MM.1S (cell line): ENCODE measurements around the gene EFHC2.

ENCODE experiments used
- DNase-seq: peaks from one replicate; pipeline ENCODE4 v3.0.0-alpha.2; 2015
- H2AFZ ChIP-seq: fragments of 300-600 bp; sonication (generic); 2 replicates; pipeline ENCODE4 v1.6.0; 2016; ENCODE audit warnings: antibody characterized with exemption, low read length
- H3F3A ChIP-seq: fragments of 300-600 bp; sonication (generic); 2 replicates; pipeline ENCODE4 v1.6.1; 2016; ENCODE audit warnings: mild to moderate bottlenecking, antibody characterized with exemption, low read length, moderate library complexity, mixed read lengths; ENCODE audit not compliant: insufficient read depth
- H3K27ac ChIP-seq: fragments of 300-600 bp; sonication (generic); 2 replicates; pipeline ENCODE4 v1.5.1; 2016; ENCODE audit warnings: mild to moderate bottlenecking, low read length
- H3K27me3 ChIP-seq: fragments of 300-600 bp; sonication (generic); replicated peaks from 2 replicates; pipeline ENCODE4 v1.6.0; 2016; ENCODE audit warnings: low read length; ENCODE audit not compliant: insufficient read depth
- H3K36me3 ChIP-seq: fragments of 300-600 bp; sonication (generic); replicated peaks from 2 replicates; pipeline ENCODE4 v1.6.1; 2016; ENCODE audit warnings: mild to moderate bottlenecking, low read length, mixed read lengths; ENCODE audit not compliant: insufficient read depth
- H3K4me1 ChIP-seq: fragments of 300-600 bp; sonication (generic); 2 replicates; pipeline ENCODE4 v1.6.1; 2016; ENCODE audit warnings: low read length, mixed read lengths
- H3K4me2 ChIP-seq: fragments of 300-600 bp; sonication (generic); 2 replicates; pipeline ENCODE4 v1.6.0; 2016; ENCODE audit warnings: low read depth, low read length
- H3K4me3 ChIP-seq: fragments of 300-600 bp; sonication (generic); 2 replicates; pipeline ENCODE4 v1.5.1; 2016; ENCODE audit warnings: low read length, mixed read lengths
- H3K79me2 ChIP-seq: fragments of 300-600 bp; sonication (generic); 2 replicates; pipeline ENCODE4 v1.6.1; 2016; ENCODE audit warnings: mixed run types, low read length, mixed read lengths
- H3K9ac ChIP-seq: fragments of 300-600 bp; sonication (generic); 2 replicates; pipeline ENCODE4 v1.6.1; 2016; ENCODE audit warnings: low read length, mixed read lengths
- H3K9me2 ChIP-seq: fragments of 300-600 bp; sonication (generic); replicated peaks from 2 replicates; pipeline ENCODE4 v1.6.1; 2016; ENCODE audit warnings: mild to moderate bottlenecking, low read length, mixed read lengths; ENCODE audit not compliant: insufficient read depth
- H3K9me3 ChIP-seq: fragments of 300-600 bp; sonication (generic); replicated peaks from 2 replicates; pipeline ENCODE4 v1.6.1; 2016; ENCODE audit warnings: mild to moderate bottlenecking, low read length, mixed read lengths; ENCODE audit not compliant: insufficient read depth
- H4K20me1 ChIP-seq: fragments of 300-600 bp; sonication (generic); 2 replicates; pipeline ENCODE4 v1.6.1; 2016; ENCODE audit warnings: mild to moderate bottlenecking, low read length, moderate library complexity, mixed read lengths; ENCODE audit not compliant: insufficient read depth
- CTCF ChIP-seq: fragments of 300-600 bp; sonication (generic); IDR thresholded peaks from 2 replicates; pipeline ENCODE4 v1.5.1; 2016; ENCODE audit warnings: antibody characterized with exemption, low read length, mixed read lengths
- EZH2 ChIP-seq: fragments of 300-600 bp; sonication (generic); optimal IDR thresholded peaks from 2 replicates; pipeline ENCODE3; 2017; ENCODE audit warnings: low read depth, mild to moderate bottlenecking, antibody characterized with exemption, low read length, mixed read lengths
- EZH2phosphoT487 ChIP-seq: fragments of 300-600 bp; sonication (generic); IDR thresholded peaks from 2 replicates; pipeline ENCODE4 v1.6.1; 2018; ENCODE audit warnings: antibody characterized with exemption, low read length

The EFHC2 gene

GRCh38 chrX:44317181-44317580 is 26.3 kb downstream of the EFHC2 start:
- Histone ChIP-seq H3K27me3 (no peaks in the 10 kb centered on the region), H3K36me3 (no peaks in the 10 kb centered on the region), H3K4me3 (no peak overlapping the region), H4K20me1 (no peaks in the 10 kb centered on the region), H3K27ac (no peak overlapping the region), H3K4me2 (no peak overlapping the region), H3F3A (no peaks in the 10 kb centered on the region), H3K9me3 (no peaks in the 10 kb centered on the region), H3K79me2 (no peaks in the 10 kb centered on the region), H2AFZ (no peak overlapping the region), H3K9me2 (no peaks in the 10 kb centered on the region), H3K4me1 (no peaks in the 10 kb centered on the region), H3K9ac (no peak overlapping the region)
- no peak for TF ChIP-seq EZH2phosphoT487
- TF ChIP-seq EZH2 = no peak
- no peak for TF ChIP-seq CTCF
- no peak for DNase-seq

GRCh38 chrX:44314808-44315207 is 28.7 kb downstream of the EFHC2 start:
- no peak overlapping the region for H3K9ac ChIP-seq
- no peak overlapping the region for H3K4me2 ChIP-seq
- no peak overlapping the region for H3K4me3 ChIP-seq
- no peak for TF ChIP-seq CTCF
- no peak for TF ChIP-seq EZH2
- TF ChIP-seq EZH2phosphoT487 = no peak
- H3K4me1 ChIP-seq = no peaks in the 10 kb centered on the region
- H3K9me2 ChIP-seq = no peaks in the 10 kb centered on the region
- H3K27ac ChIP-seq = no peak overlapping the region
- H3K27me3 ChIP-seq = no peaks in the 10 kb centered on the region
- H3K79me2 ChIP-seq = no peaks in the 10 kb centered on the region
- no peaks in the 10 kb centered on the region for H3K9me3 ChIP-seq
- H2AFZ ChIP-seq = no peak overlapping the region
- H3F3A ChIP-seq = no peaks in the 10 kb centered on the region
- no peak for DNase-seq
- H4K20me1 ChIP-seq = no peaks in the 10 kb centered on the region
- no peaks in the 10 kb centered on the region for H3K36me3 ChIP-seq

GRCh38 chrX:44314259-44314734 is 29.2 kb downstream of the EFHC2 start:
- Histone ChIP-seq H3K9me2 (no peaks in the 10 kb centered on the region), H3K27ac (no peak overlapping the region), H2AFZ (no peak overlapping the region), H3K4me3 (no peak overlapping the region), H3K4me2 (no peak overlapping the region), H4K20me1 (no peaks in the 10 kb centered on the region), H3K4me1 (no peaks in the 10 kb centered on the region), H3K79me2 (no peaks in the 10 kb centered on the region), H3K9me3 (no peaks in the 10 kb centered on the region), H3K9ac (no peak overlapping the region), H3K27me3 (no peaks in the 10 kb centered on the region), H3K36me3 (no peaks in the 10 kb centered on the region), H3F3A (no peaks in the 10 kb centered on the region)
- peak; percentile 24 for DNase-seq
- no peak for TF ChIP-seq EZH2
- no peak for TF ChIP-seq CTCF
- no peak for TF ChIP-seq EZH2phosphoT487

GRCh38 chrX:44312421-44312820 is 31.1 kb downstream of the EFHC2 start:
- H4K20me1 ChIP-seq = no peaks in the 10 kb centered on the region
- no peaks in the 10 kb centered on the region for H3K4me1 ChIP-seq
- no peak overlapping the region for H3K27ac ChIP-seq
- H3K79me2 ChIP-seq = no peaks in the 10 kb centered on the region
- H3K4me3 ChIP-seq = no peak overlapping the region
- no peaks in the 10 kb centered on the region for H3F3A ChIP-seq
- H3K27me3 ChIP-seq = no peaks in the 10 kb centered on the region
- H3K4me2 ChIP-seq = no peak overlapping the region
- no peaks in the 10 kb centered on the region for H3K9me2 ChIP-seq
- H3K9ac ChIP-seq = no peak overlapping the region
- H3K9me3 ChIP-seq = no peaks in the 10 kb centered on the region
- DNase-seq = no peak
- TF ChIP-seq EZH2phosphoT487 (no peak), EZH2 (no peak), CTCF (no peak)
- H2AFZ ChIP-seq = no peak overlapping the region
- H3K36me3 ChIP-seq = no peaks in the 10 kb centered on the region
